GM18867 (cell line): ENCODE measurements around the gene SLCO3A1.
"Not testable (repeated sequence)": the region's sequence is repeated elsewhere in the genome, so short reads cannot be mapped to it uniquely, and the experiment has no call there.

Source experiments
- ATAC-seq: cut with Tn5 transposase; IDR thresholded peaks from one replicate; pipeline ENCODE4 v1.9.1; 2021; ENCODE audit warnings: mild to moderate bottlenecking, moderate library complexity; ENCODE audit not compliant: unreplicated experiment

Gene SLCO3A1

GRCh38 chr15:91961357-91961756, 107.8 kb downstream of the SLCO3A1 start:
- no peak for ATAC-seq

- not testable (repeated sequence) for ATAC-seq
Measured at GRCh38 chr15:91963747-91964146, 110.2 kb downstream of the SLCO3A1 start.

- no peak for ATAC-seq
Measured at GRCh38 chr15:91965501-91966193, 112.1 kb downstream of the SLCO3A1 start.

GRCh38 chr15:91966194-91966552, 112.7 kb downstream of the SLCO3A1 start:
- ATAC-seq: no peak

GRCh38 chr15:91967935-91968606, 114.6 kb downstream of the SLCO3A1 start:
- no peak for ATAC-seq

DNA sequence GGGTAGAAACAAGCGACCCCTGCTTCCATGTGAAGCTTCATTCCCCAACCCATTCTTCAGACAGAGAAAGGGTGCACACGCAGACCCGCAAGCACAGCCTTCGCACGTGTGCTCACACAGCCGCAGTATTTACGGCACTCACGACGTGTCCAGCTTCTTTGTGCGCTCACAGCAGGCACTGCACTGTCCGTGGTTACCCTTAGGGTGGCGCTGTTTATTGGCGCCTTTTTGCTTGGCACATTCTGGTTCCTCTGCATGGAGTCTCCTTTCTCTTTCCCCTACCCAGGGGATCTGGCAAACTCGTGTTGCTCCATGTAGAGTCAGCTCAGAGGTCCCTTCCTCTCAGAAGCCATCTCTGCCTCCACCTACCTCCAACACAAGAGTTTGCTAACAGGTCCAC, 115.1 kb downstream of the SLCO3A1 start:
- ATAC-seq: no peak

DNA sequence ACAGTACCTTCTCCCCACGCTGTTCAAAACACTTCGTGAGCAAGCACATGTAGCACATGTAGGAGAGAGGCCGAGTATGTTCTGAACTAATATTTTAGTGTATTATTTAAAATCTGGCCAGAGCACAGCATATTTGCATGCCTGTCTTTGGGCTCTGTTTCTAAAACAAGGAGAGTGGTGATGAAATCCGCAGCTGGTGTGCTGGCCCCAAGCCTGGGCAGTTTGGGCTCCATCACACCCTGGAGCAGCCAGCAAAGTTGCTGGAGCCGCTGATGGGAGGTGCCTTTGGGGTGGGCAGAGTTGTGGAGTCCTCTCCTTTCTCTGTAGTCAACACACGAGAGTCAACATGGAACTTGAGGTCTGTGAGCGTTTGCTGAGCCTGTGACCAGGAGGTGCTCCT, 116.6 kb downstream of the SLCO3A1 start:
- ATAC-seq: no peak

DNA sequence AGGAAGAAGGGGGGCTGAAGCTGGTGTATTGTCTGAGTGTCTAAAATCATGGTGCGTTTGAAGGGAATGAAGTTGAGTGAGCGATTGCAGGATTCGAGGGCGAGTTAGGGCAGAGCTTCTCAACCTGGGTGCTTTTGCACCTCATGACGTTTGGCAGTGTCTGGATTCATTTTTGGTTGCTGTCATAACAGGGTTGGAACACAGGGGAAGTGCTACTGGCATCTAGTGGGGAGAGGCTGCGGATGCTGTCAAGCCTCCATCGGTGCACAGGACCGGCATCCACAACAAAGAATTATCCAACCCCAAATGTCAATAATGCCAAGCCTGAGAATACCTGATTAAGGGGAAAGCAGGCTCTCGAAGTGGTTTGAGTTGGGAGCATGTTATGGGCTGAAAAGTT, 120.0 kb downstream of the SLCO3A1 start:
- ATAC-seq: no peak

- no peak for ATAC-seq
Measured at GRCh38 chr15:91974321-91974720, 120.8 kb downstream of the SLCO3A1 start.

DNA sequence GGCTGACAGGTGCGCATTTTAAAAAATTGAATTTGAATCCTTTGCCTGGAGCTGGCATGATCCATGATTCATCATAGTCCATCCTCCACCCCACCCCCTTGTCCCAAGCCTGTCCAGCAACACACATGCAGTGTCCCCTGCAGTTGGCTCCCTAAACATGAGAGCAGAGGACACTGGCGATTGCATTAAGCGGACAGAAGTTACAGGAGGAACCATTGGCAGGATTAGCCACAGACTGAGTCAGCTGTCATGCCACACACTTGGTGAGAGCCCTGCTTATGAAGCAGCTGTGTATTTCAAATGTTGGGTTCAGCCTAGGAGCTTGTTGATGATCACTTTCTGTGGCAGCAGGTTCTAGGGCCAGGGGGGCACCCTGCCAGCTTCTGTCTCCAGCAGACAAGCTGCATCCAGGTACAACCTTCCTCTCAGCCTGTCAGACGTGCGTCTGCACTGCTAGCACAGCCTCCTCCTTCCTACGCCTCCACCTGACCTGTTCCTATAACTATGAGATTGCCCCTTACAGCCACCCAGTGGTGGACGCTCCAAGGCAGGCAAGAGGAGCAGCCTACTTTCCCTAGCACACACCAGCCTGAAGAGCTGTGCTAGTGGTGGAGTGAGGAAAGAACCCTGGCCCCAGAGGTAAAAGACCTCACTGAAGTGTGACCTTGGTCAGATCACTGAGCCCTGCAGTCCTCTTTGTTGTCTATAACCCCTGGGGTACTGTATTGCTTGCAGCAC, 121.9 kb downstream of the SLCO3A1 start:
- no peak for ATAC-seq

DNA sequence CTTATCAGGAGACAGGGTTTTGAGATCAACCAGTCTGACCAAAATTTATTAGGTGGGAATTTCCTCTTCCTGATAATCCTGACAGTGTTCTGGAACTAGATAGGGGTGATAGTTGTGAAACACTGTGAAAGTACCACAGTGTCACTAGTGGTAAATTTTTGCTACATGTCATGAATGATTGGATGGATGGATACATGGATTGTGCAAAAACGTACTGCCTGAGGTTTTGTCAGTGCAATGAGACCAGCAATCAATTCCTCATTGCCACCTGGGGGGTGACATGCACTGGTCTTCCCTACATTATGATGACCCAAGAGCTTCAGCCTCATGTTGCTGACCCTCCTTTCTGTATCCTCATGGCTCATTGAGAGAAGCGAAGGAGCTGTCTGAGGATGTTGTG, 123.5 kb downstream of the SLCO3A1 start:
- ATAC-seq: no peak

GRCh38 chr15:91980502-91981267, 127.2 kb downstream of the SLCO3A1 start:
- ATAC-seq: no peak

DNA sequence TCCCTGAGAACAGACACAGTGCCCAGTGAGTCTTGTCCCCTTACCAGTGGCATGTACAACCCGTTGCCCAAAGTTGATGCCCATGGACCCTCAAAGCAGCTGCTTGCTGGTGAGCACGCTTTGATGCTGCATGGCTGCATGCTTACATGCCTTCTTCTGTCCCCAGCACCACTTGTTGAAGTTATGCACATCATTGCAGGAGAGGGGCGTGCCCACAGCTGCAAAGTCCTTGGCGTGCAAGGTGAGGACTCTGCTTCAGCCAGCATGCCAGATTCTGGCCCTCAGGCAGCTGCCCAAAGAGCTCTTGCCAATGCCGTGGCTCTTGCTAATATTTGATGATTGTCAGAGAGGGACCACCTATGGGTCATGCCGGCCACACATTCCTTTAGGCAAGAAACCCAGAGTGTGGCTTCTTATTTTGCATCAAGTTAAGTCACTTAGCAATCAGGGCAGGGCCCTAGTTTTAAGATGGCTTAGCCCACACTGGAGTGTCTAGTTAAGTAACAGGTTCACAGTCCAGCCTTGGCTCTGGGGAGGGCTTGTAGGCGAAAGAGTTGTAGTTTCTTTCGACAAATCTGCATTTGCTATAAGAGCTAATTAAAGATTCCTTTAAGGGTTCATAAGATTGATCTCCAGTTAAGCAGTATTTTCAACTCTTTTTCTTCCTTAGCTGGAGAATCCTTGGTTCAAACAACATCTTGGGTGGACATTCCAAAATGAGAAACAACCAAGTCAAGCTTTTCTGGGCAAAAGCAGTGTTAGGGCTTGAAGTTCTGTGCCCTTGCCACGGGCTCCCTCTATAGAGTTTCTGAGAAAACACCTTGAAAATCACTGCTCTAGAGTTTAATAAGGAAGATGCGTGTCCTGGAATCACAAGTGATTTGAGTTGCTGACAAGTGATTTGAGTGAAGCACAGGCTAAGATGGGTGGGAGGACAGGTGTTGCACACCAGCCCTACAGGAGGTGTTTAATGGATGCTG, 128.6 kb downstream of the SLCO3A1 start:
- ATAC-seq: no peak

DNA sequence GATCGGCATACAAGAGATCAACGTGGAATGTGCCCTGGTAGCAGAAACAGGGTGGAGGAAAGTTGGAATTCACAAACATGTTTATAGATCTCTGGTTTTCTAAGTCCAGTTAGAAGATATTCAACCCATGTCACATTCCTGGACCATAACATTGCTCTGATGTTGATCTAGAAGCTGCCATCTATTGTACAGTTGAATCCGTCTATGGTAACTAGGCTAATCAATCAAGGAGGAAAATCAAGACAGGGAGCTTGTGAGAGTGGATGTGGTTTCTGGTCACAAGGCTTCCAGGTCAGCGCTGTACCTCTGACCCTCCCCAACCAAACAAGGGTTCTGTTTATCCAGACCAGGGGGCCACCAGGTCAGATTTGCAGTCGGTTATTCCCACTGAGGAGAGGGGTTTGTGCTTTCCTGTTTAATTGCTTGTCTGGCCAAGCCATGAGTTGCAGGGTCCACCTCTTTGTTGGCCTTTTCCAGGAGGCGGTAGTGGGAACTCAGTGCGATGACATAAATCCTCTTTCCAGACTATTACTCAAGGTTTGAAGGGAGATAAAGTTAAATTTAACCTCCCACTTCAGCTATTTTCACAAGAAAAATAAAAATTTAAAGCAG, 130.3 kb downstream of the SLCO3A1 start:
- no peak for ATAC-seq

DNA sequence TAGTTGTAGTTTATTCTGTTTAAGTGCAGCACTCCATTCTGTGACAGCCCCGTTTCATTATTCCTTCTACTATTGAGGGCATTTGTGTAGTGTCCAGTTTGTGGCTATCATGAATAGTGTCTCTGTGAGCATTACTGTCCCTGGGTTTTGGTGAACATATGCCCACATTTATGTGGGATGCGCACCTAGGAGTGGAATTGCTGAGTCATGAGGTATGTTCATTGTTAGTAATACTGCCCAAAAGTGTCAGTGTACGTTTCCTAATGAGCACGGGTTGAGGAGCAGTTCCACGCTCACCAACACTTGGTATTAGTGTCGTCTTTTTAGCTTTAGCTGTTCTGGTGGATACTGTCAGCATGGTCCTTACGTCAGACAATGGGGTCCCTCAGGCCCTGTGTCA, 131.8 kb downstream of the SLCO3A1 start:
- no peak for ATAC-seq

DNA sequence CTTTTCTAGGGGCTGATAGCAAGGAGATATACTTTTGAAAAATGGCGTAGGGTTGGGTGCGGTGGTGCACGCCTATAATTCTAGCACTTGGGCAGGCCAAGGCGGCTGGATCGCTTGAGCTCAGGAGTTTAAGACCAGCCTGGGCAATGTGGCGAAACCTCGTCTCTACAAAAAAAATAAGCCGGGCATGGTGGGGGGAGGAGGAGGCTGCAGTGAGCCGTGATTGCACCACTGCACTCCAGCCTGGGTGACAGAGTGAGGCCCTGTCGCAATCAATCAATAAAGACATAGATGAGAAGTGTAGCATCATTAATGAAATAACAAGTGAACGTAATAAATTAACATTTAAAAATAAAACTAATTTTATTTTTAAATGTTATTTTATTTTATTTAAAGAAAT, 134.6 kb downstream of the SLCO3A1 start:
- ATAC-seq: no peak

DNA sequence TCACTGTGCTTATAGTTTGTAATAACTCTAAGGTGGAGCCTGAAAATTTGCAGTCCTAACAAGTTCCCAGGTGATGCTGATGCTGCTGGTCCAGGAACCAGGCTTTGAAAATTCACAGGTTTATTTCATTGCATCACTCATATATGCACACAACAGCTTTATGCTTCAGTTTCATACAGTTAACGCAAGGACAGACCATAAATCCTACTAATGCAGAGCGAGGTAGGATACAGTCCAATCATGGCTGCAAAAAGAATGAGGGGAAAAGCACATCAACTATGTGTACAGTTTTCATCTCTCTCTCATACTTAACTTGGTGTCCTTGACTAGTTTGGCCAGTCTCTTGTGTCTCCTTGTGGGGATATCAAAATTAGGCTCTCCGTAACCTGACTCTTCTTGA, 135.1 kb downstream of the SLCO3A1 start:
- no peak for ATAC-seq

DNA sequence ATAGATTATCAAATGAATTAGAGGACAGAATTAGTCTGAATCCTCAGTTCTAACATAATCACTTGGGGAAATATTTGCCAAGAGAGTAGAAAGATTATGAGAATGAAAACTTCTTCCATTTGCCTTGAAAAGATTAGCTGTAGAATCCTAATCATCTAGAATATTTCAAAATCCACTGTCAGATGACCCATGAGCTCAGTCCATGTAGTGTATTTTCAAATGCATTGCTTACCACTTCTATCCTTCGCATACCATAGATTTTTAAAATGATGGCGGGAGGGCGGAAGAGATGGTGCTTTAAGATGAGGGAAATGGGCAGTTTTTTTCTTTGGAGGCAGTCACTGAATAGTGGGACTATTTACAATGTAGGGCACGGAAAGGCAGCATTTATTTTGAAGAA, 136.3 kb downstream of the SLCO3A1 start:
- no peak for ATAC-seq

DNA sequence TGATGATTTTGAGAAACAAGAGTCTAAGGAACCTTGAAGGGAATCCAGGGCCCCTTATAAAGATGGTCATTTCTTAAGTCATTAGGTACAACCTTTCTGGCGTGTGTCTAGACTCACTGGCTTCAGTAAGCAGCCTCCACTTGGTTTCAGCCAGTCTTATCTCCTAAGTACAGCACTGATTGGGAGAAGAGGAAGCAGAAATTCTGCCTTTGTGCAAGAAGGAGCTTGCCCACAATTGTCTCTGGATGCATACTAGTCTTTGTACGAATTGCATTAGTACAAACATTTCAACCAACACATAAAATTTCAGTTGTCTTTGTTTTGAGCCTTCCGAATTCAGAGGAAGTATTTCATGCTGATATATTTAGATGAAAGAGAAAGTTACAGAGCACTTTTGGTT, 139.4 kb downstream of the SLCO3A1 start:
- no peak for ATAC-seq

GRCh38 chr15:91995146-91995545, 141.6 kb downstream of the SLCO3A1 start:
- ATAC-seq: no peak
